Stimulated activated CD4-positive, alpha-beta T cell treated with anti-CD3 and anti-CD28 coated beads, Interleukin-2, amount 100 ng/mL, for 24 hours (primary cell): ENCODE data around the gene CDCA3.
"Not testable (repeated sequence)": the region's sequence is repeated elsewhere in the genome, so short reads cannot be mapped to it uniquely, and the experiment has no call there.

Experiments
- DNase-seq, 2 donors: peaks; one replicate each; pipeline ENCODE4 v3.0.0-alpha.2; 2020

CDCA3 gene

DNA sequence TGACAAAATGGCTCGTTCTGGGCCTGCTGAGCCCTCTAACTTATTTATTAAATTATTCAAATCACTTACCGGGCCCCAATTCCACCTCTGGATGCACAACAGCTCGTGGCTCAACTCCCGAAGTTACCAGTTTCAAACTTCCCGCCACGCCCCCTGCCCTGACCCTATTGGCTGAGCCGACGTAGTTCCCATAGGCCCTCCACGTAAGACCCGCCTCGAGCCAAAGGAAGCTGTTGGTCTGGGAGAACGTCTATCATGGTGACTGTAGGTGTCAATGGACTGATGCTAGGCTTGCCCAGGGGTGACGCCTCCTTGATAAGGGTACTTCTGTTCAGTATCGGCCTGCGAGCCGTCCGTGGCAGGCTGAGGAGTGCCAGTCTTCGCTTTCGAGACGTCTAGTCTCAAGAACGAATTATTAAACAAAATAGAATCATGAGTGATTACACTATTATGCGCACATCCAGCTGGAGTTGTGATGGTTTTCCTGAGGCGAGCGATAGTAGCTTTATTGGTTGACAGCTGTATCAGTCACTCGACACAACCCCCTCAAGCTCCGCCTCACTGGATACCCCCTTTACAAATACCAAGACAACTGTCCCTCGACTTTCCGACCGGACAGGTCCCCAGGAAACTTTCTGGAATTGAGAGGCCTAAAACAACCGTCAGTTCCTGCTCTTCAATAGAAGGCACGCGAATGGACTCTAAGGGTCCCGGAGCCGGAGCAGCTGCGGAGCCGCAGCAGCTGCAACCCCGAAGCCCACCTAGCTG is at the start of gene CDCA3:
TSS of gene CDCA3 (minus strand) at position 134 of the 768 bp plus-strand sequence. CDS start 334 bp downstream, outside the sequence.
- peak; percentile 93 to 96 for DNase-seq

DNA sequence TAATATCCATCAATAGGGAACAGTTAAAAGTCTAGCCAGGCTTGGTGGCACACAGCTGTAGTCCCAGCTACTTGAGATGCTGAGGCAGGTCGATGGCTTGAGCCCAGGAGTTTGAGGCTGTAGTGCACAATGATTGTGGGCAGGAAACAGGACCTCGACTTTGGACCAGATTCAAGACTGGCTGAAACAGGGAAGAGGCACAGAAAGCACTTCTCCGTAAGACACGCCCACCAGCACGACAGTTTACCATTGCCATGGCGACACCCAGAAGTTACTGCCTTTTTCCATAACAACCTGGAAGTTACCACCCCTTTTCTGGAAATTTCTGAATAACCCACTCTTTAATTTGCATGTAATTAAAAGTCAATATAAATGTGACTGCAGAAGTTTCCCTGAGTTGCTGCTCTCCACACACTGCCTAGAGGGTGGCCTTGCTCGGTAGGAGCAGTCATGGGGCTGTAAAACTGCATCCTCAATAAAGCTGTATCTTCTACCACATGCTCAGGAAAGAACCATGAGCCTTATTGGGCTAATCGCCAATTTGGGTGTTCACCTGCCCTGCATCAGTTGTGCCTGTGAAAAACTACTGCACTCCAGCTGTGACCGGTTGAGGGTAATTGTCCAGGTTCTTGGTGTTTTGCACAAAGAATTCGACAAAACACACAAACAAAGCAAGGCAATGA is 48.9 kb upstream of the CDCA3 start:
- DNase-seq = peak in 1 of 2 donors; percentile 29

DNA sequence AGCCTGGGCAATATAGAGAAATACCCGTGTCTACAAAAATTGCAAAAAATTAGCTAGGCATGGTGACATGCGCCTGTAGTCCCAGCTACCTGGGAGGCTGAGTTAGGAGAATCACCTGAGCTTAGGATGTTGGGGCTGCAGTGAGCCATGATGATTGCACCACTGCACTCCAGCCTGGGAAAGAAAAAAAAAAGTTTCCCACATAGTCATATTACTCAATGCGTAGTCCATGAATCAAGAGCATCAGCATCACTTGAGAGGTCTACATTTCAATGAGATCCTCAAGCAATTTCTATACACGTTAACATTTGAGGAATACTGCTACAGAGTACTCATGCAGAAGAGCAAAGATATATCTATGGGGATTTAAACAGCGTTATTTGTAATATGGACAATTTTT is 48.3 kb upstream of the CDCA3 start:
- no peak for DNase-seq

DNA sequence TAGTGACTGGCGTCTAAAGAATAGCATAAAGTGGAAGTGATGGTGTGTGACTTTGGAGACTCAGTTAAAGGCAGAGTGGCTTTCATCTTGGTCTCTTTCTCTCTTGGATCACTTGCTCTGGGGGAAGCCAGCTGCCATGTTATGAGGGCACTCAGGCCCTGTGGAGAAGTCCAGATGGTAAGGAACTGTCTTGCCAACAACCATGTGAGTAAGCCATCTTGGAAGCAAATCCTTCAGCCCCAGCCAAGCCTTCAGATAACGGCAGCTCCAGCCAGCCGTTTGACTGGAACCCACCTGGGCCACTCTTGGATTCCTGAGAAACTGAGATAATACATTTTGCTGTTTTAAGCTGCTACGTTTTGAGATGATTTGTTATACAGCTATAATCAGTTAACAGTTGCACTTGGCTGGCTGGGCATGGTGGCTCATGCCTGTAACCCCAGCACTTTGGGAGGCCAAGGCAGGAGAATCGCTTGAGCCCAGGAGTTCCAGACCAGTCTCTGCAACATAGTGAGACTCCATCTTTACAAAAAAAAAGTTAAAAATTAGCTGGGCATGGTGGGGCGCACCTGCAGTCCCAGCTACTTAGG is 45.9 kb upstream of the CDCA3 start:
- DNase-seq = no peak

DNA sequence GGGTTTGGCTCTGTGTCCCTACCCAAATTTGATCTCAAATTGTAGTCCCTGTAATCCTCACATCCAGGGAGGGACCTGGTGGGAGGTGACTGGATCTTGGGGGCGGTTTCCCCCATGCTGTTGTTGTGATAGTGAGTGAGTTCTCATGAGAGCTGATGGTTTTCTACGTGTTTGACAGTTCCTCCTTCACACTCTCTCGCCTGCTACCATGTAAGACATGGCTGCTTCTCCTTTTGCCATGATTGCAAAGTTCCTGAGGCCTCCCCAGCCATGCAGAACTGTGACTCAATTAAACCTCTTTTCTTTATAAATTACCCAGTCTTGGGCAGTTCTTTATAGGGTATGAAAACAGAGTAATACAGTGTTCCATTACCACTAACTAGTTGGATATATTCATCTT is 43.2 kb upstream of the CDCA3 start:
- no peak for DNase-seq

DNA sequence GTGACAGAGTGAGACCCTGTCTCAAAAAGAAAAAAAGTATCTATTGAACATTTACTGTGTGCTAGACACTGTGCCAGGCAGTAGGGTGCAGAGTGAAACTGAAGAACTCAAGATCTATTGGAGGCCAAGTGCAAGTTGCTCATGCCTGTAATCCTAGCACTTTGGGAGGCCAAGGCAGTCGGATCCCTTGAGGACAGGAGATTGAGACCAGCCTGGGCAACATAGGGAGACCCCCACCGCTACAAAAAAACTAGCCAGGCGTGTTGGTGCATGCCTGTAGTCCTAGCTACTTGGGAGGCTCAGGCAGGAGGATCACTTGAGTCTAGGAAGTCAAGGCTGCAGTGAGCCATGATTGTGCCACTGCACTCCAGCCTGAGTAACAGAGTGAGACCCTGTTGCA is 41.6 kb upstream of the CDCA3 start:
- DNase-seq = not testable (repeated sequence)

DNA sequence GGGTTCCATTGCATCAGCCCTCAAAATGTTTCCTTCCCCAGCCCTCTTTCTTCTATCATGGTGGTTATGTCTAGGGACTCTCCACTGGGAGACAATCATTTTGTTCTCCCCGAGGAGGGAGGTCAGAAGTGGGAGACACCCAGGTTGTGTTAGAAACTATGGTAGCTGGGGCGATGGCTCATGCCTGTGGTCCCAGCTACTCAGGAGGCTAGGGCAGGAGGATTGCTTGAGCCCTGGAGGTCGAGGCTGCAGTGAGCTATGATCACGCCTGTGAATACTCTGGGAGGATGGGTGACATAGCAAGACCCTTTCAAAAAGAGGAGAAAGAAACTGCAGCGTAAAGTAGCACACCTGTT is 40.5 kb upstream of the CDCA3 start:
- no peak for DNase-seq

DNA sequence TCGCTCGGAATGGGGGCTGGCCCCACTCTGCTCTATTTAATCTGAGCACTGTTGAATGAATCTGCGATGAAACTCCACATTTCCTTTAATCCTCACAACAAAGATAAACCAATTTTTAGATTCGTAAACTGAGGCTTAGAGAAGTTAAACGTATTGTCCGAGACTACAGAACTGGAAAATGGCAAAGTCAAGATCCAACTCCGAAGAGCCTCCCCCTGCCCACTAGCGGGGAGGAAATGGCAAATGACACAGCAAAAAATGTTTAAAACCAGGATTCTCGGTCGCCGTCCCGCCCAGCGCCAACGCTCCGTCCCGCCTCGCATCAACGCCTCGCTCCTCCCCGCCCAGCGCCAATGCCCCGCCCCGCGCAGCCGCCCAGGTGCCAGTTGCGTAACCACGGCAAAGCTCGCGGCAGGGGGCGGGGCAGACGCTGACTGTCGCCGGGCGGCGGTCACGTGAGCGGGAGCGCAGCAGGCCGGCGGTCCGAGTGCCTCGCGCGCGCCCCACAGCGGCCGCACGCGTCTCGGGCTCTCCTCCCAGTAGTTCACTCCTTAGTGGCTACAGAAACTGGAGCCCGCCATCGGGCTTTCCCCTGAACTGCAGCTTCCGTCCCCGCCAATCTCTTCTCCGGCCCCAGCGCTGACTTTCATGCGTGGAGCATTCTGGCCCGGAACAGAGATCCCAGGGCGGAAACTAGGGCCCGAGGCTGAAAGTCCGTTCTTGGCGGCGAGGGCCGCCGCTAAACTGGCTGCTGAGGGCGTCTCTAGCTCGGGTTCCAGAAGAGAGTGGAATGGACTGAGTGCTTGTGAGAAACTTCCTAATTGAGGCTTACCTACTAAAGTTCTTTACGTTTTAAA is 39.9 kb upstream of the CDCA3 start:
- peak; percentile 100 for DNase-seq

DNA sequence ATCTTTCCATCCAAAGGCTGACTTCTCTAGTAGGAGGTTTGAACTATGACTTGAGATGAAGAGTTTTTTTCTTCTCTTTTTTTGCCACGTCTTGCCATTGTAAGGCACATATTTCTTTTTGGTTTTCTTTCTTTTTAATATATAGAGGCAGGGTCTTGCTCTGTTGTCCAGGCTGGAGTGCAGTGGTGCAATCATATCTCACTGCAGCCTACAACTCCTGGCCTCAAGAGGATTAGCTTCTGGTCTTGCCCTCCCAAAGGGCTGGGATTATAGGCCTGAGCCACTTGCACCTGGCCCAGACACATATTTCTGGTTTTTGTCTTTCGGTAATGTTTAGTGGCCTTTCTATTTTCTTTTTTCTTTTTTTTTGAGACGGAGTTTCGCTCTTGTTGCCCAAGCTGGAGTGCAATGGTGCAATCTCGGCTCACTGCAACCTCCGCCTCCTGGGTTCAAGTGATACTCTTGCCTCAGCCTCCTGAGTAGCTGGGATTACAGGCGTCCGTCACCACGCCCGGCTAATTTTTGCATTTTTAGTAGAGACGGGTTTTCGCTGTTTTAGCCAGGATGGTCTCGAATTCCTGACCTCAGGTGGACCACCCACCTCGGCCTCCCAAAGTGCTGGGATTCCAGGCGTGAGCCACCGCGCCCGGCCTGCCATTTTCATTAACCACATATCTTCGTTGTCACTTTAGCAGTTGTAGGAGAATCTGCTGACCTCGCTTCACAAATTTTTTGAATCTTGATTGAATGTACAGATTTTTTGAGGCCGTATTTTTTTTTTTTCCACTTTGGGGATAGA is 38.9 kb upstream of the CDCA3 start:
- DNase-seq = not testable (repeated sequence)

DNA sequence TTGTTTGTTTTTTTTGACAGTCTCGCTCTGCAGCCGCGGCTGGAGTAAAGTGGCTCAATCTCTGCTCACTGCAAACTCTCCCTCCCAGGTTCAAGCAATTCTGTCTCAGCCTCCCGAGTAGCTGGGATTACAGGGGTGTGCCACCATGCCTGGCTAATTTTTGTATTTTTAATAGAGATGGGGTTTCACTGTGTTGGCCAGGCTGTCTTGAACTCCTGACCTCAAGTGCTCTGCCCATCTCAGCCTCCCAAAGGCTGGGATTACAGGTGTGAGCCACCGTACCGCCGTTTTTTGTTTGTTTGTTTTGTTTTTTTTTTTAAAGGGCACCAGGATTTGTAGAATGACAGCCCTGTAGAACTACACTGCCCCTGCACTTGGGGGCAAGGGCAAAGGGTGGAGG is 37.7 kb upstream of the CDCA3 start:
- not testable (repeated sequence) for DNase-seq

DNA sequence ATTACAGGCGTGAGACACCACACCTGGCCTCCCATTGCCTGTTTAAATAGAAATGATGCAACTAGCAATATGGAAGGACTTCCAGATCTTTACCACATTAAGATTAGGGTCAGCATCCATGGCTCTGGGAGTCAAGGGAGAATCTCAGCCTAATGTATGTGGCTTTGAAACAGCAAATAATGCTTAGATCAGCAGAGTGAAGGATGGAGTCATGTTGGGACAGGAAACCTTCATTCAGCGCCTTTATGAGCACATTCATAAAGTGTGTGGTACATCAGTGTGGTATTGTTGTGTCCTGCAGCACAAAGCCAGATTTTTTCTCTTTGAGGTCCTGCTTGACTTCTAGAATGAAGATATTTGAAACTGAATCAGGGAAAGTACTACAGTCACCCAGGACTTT is 37.3 kb upstream of the CDCA3 start:
- DNase-seq = no peak

DNA sequence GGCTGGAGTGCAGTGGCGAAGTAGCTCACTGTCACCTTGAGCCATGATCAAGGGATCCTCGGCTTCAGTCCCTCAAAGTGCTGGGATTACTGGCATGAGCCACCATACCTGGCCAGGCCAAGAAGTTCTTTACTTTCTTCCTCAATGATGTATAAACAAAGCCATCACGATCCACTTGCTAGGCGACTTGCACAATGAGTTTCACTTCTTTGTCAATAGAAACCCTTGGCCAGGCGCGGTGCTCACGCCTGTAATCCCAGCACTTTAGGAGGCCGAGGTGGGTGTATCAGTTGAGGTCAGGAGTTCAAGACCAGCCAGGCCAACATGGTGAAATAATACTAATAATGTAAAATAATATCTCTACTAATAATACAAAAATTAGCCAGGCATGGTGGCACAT is 36.4 kb upstream of the CDCA3 start:
- no peak for DNase-seq

DNA sequence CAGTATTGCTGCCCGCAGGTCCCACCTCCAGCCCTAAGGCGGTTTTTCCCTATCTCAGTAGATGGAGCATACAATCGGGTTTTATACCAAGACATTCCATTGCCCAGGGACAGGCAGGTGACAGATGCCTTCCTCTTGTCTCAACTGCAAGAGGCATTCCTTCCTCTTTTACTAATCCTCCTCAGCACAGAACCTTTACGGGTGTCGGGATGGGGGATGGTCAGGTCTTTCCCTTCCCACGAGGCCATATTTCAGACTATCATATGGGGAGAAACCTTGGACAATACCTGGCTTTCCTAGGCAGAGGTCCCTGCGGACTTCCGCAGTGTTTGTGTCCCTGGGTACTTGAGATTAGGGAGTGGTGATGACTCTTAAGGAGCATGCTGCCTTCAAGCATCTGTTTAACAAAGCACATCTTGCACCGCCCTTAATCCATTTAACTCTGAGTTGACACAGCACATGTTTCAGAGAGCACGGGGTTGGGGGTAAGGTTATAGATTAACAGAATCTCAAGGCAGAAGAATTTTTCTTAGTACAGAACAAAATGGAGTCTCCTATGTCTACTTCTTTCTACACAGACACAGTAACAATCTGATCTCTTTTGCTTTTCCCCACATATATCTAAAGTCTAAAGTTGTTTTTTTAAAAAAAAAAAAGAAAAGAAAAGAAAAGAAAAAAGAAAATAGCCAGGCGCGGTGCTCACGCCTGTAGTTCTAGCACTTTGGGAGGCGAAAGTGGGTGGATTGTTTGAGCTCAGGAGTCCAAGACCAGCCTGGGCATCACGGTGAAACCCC is 35.3 kb upstream of the CDCA3 start:
- not testable (repeated sequence) for DNase-seq

DNA sequence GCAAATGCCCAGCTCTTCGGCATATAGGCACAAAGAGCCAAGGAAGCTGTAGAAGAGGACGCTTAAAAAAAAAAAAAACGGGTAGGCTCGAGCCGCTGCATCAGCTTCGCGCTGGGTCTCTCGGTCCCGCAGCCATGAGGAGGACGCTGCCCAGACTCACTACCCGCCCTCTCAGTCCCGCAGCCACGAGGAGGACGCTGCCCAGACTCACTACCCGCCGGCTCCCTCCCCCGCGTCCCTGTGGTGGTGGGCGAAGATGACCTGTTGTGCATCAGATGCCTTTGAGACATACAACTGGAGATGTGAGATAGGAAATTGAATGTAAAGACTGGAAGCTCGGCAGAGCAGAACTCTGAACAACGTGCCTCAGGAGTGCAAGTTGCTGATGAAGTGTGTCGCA is 33.5 kb upstream of the CDCA3 start:
- DNase-seq = no peak

DNA sequence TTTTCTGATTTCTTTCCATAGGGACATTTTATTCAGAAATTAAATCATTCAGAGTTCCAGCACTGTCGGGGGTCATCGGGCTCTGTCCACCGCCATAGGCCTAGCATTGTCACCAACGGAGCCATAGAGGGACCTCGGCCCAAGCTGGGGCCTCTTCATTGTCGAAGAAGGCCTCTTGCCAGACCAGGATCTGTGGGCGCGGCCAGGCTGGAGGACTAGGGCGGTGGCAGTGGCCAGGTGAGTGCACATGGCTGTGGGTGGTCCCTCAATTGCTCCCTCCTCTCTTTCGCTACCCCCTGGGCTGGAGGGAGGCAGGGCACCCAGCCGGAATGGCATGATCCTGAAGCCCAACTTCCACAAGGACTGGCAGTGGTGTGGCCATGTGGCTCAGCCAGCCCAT is 32.6 kb upstream of the CDCA3 start:
- DNase-seq = no peak

DNA sequence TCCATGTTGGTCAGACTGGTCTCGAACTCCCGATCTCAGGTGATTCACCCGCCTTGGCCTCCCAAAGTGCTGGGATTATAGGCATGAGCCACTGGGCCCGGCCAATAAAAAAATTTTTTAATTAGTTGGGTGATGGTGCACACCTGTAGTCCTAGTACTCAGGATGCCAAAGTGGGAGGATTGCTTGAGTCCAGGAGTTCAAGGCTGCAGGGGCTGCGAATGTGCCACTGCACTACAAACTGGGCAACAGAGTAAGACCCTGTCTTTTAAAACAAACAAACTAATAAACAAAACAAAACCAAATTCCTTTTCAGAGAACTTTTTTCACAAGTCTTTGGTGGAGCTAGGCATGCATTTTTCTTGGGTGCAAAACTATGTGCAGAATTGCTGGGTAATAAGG is 32.2 kb upstream of the CDCA3 start:
- no peak for DNase-seq

DNA sequence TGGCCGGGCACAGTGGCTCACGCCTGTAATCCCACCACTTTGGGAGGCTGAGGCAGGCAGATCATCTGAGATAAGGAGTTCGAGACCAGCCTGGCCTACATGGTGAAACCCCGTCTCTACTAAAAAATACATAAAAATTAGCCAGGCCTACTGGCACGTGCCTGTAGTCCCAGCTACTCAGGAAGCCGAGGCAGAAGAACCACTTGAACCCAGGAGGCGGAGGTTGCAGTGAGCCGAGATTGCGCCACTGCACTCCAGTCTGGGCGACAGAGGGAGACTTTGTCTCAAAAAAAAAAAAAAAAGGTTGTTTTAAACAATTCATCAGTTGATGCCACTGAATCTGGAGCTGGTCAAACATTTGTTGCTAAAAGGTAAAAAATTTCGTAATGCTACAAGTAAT is 28.7 kb upstream of the CDCA3 start:
- not testable (repeated sequence) for DNase-seq

DNA sequence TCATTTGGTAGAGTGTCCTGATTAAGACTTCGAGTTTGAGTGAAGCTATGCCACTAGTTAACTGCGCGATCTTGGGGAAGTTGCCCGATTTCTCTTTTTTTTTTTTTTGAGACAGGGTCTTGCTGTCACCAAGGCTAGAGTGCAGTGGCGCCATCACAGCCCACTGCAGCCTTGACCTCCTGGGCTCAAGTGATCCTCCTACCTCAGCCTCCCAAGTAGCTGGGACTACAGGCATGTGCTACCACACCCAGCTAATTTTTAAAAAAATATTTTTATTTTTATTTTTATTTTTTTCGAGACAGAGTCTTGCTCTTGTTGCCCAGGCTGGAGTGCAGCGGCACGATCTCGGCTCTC is 22.9 kb upstream of the CDCA3 start:
- not testable (repeated sequence) for DNase-seq

DNA sequence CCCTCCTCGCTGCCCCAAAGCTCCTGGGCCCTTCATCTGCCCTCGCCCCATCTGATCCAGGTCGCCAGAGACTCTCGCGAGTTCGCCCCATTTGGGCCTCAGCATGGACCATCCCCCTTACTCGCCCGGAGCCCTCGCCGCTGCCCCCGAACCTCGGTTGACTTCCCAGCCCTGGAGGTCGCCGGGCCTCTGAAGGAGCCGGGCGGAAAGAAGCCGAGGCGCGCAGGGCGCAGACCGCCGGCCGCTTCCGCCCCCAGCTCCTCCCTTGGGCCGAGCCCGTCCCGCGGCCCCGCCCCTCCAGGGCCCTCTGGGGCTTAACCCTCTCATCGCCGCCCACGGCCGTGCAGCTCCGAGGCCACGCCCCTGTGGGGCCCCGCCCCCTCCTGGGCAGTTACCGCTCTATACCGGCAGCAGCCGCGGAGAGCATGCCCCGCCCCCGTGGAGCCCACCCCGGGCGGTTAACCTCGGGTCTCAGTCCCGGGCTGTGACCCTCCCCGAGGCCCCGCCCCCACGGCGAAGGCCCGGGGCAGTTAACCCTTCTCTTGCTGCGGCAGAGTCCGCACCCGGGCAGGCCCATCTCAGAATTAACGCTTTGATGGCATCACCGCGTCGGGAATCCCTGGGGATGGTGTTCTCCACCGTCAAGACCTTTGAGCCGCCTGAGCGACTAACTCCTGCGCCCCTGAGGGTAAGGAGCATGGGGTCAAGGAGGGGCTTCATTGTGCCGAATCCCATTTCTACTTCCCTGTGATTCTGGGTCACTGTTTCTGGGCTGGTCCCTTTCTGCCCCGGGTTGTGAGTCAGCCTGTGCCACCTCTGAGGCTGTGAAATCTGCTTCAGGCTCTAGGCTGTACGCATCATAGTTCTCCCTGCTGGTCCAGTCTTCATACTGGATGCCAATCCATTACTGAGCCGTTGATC is 22.3 kb upstream of the CDCA3 start, which contains the start of gene SPSB2:
TSS of gene SPSB2 (minus strand) at position 210 of the 921 bp plus-strand sequence. CDS start 402 bp downstream, outside the sequence.
- peak; percentile 100 for DNase-seq
